ENCODE results near the gene MRLN.

DNA sequence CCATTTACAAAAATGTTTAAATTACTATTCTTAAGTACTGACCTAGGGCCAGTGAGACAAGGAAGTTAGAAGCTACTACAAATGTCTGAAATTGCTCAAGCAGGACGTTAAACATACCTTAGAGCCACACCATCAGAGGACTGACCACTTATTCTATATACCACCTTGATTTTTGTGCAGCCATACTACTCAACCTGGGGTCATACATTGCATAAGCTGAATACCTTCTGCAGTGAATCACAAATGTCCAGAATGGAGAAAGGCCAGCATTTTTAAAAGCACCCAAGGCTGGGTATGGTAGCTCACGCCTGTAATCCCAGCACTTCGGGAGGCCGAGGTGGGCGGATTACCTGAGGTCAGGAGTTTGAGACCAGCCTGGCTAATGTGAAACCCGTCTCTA is 21.2 kb upstream of the MRLN start:
- TF ChIP-seq, protein P1, sequence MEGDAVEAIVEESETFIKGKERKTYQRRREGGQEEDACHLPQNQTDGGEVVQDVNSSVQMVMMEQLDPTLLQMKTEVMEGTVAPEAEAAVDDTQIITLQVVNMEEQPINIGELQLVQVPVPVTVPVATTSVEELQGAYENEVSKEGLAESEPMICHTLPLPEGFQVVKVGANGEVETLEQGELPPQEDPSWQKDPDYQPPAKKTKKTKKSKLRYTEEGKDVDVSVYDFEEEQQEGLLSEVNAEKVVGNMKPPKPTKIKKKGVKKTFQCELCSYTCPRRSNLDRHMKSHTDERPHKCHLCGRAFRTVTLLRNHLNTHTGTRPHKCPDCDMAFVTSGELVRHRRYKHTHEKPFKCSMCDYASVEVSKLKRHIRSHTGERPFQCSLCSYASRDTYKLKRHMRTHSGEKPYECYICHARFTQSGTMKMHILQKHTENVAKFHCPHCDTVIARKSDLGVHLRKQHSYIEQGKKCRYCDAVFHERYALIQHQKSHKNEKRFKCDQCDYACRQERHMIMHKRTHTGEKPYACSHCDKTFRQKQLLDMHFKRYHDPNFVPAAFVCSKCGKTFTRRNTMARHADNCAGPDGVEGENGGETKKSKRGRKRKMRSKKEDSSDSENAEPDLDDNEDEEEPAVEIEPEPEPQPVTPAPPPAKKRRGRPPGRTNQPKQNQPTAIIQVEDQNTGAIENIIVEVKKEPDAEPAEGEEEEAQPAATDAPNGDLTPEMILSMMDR (IDR thresholded peaks at IDR 0.05): no peak
- no peak for TF ChIP-seq POLR2A (IDR thresholded peaks at IDR 0.05)

Measured in esophagus squamous epithelium (tissue), 4 donors.